ENCODE results near the gene DUSP1.

DUSP1 gene

DNA sequence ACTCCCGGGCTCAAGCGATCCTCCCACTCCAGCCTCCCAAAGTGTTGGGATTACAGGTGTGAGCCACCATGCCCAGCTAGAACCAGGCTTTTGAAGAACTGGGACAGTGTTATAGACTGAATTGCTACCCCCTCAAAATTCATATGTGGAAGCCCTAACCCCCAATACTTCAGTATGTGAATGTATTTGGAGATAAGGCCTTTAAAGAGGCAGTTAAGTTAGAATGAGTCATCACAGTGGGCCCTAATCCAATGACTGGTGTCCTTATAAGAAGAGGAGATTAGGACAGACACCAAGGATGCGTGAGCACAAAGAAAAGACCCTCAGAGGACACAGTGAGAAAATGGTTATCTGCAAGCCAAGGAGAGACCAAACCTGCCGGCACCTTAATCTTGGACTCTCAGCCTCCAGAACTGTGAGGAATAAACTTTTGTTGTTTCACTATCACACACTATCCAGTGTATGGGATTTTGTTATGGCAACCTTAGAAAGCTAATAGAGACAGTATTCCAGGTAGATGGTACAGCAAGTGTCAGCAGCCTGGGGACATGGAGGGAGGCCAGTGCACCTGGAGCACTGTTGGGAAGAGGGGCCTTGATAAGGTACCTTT lies 31.7 kb upstream of the DUSP1 start:
- H3K36me3 ChIP-seq (ENCODE audit: low read length) = no peaks in the 10 kb centered on the region
- no peaks in the 10 kb centered on the region for H4K20me1 ChIP-seq (ENCODE audit: low read depth, low read length)
- no peak overlapping the region for H3K9ac ChIP-seq (ENCODE audit: low read length)
- no peak overlapping the region for H3K4me2 ChIP-seq (ENCODE audit: low read depth, low read length, poor library complexity, severe bottlenecking)
- H3K9me2 ChIP-seq (replicated peaks; ENCODE audit: insufficient read depth, low read length) = no peaks in the 10 kb centered on the region
- no peaks in the 10 kb centered on the region for H3K9me3 ChIP-seq (ENCODE audit: insufficient read depth, low read length)
- no peak overlapping the region for H3K4me3 ChIP-seq (ENCODE audit: insufficient read depth, low read length, poor library complexity, severe bottlenecking)
- no peak for TF ChIP-seq EZH2phosphoT487 (conservative IDR thresholded peaks at IDR 0.05; ENCODE audit: low read length)
- TF ChIP-seq, protein P1, sequence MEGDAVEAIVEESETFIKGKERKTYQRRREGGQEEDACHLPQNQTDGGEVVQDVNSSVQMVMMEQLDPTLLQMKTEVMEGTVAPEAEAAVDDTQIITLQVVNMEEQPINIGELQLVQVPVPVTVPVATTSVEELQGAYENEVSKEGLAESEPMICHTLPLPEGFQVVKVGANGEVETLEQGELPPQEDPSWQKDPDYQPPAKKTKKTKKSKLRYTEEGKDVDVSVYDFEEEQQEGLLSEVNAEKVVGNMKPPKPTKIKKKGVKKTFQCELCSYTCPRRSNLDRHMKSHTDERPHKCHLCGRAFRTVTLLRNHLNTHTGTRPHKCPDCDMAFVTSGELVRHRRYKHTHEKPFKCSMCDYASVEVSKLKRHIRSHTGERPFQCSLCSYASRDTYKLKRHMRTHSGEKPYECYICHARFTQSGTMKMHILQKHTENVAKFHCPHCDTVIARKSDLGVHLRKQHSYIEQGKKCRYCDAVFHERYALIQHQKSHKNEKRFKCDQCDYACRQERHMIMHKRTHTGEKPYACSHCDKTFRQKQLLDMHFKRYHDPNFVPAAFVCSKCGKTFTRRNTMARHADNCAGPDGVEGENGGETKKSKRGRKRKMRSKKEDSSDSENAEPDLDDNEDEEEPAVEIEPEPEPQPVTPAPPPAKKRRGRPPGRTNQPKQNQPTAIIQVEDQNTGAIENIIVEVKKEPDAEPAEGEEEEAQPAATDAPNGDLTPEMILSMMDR (IDR thresholded peaks at IDR 0.05; ENCODE audit: insufficient read depth, low read length, poor library complexity, severe bottlenecking) = no peak
- H3K27ac ChIP-seq (ENCODE audit: low read depth, low read length) = no peak overlapping the region
- H2AFZ ChIP-seq (ENCODE audit: low read depth, low read length, severe bottlenecking) = no peak overlapping the region
- no peaks in the 10 kb centered on the region for H3F3A ChIP-seq (ENCODE audit: insufficient read depth)
- H3K27me3 ChIP-seq (ENCODE audit: low read length) = no peaks in the 10 kb centered on the region
- H3K79me2 ChIP-seq (ENCODE audit: insufficient read depth, low read length) = no peaks in the 10 kb centered on the region

DNA sequence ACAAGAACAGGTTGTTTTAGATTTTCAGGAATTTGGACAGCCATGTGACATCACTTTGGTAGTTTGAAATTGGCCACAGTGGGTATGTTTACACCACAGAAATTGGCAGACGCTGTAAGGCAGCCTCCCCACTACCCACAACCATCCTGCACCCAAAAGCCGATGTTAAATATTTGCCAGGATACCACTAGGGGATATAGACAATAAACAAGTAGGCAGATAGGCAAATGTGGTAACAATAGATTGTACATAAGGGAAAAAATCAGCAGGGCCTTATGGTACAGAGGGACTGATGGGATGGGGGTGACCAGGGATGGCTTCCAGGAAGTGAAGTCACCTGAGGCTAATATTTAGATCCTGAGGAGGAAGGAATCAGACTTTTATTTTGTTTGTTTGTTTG lies 31.1 kb upstream of the DUSP1 start:
- TF ChIP-seq EZH2phosphoT487 (conservative IDR thresholded peaks at IDR 0.05; ENCODE audit: low read length) = no peak
- TF ChIP-seq, protein P1 (IDR thresholded peaks at IDR 0.05; ENCODE audit: insufficient read depth, low read length, poor library complexity, severe bottlenecking) = no peak
- no peak overlapping the region for H3K4me2 ChIP-seq (ENCODE audit: low read depth, low read length, poor library complexity, severe bottlenecking)
- H3K9me2 ChIP-seq (replicated peaks; ENCODE audit: insufficient read depth, low read length) = no peaks in the 10 kb centered on the region
- H3F3A ChIP-seq (ENCODE audit: insufficient read depth) = no peaks in the 10 kb centered on the region
- no peaks in the 10 kb centered on the region for H3K9me3 ChIP-seq (ENCODE audit: insufficient read depth, low read length)
- no peaks in the 10 kb centered on the region for H3K79me2 ChIP-seq (ENCODE audit: insufficient read depth, low read length)
- H3K27me3 ChIP-seq (ENCODE audit: low read length) = no peaks in the 10 kb centered on the region
- no peaks in the 10 kb centered on the region for H4K20me1 ChIP-seq (ENCODE audit: low read depth, low read length)
- H3K27ac ChIP-seq (ENCODE audit: low read depth, low read length) = no peak overlapping the region
- no peak overlapping the region for H3K9ac ChIP-seq (ENCODE audit: low read length)
- H3K4me3 ChIP-seq (ENCODE audit: insufficient read depth, low read length, poor library complexity, severe bottlenecking) = no peak overlapping the region
- no peak overlapping the region for H2AFZ ChIP-seq (ENCODE audit: low read depth, low read length, severe bottlenecking)
- no peaks in the 10 kb centered on the region for H3K36me3 ChIP-seq (ENCODE audit: low read length)

DNA sequence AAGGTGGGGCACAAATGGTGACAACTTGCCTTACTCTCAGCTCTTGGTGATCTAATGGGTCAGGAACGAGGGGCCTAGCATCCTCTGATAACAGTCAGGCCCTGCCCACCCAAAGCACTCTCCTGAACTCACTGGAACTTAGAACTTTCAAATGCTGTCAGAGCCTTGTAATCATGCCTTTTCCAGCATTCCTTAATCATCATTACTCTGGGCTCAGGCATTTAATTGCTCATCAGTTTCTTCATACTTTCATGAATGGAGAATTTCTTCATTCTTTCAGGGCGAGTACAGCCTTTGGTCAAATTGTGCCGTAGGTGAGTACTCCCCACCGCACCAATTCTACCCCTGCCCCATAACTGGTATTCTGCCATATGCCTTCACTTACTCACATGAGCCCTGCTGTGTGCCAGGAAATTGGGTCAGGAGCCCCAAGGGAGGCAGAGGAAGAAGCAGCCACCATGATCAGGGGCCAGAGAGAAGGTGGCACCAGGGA lies 30.2 kb upstream of the DUSP1 start:
- H3K9me3 ChIP-seq (ENCODE audit: insufficient read depth, low read length) = no peaks in the 10 kb centered on the region
- H3K27ac ChIP-seq (ENCODE audit: low read depth, low read length) = no peak overlapping the region
- H3F3A ChIP-seq (ENCODE audit: insufficient read depth) = no peaks in the 10 kb centered on the region
- H3K36me3 ChIP-seq (ENCODE audit: low read length) = no peaks in the 10 kb centered on the region
- TF ChIP-seq EZH2phosphoT487 (conservative IDR thresholded peaks at IDR 0.05; ENCODE audit: low read length) = no peak
- H2AFZ ChIP-seq (ENCODE audit: low read depth, low read length, severe bottlenecking) = no peak overlapping the region
- H3K4me2 ChIP-seq (ENCODE audit: low read depth, low read length, poor library complexity, severe bottlenecking) = no peak overlapping the region
- H3K4me3 ChIP-seq (ENCODE audit: insufficient read depth, low read length, poor library complexity, severe bottlenecking) = no peak overlapping the region
- no peaks in the 10 kb centered on the region for H4K20me1 ChIP-seq (ENCODE audit: low read depth, low read length)
- no peaks in the 10 kb centered on the region for H3K79me2 ChIP-seq (ENCODE audit: insufficient read depth, low read length)
- no peaks in the 10 kb centered on the region for H3K27me3 ChIP-seq (ENCODE audit: low read length)
- H3K9me2 ChIP-seq (replicated peaks; ENCODE audit: insufficient read depth, low read length) = no peaks in the 10 kb centered on the region
- H3K9ac ChIP-seq (ENCODE audit: low read length) = no peak overlapping the region

DNA sequence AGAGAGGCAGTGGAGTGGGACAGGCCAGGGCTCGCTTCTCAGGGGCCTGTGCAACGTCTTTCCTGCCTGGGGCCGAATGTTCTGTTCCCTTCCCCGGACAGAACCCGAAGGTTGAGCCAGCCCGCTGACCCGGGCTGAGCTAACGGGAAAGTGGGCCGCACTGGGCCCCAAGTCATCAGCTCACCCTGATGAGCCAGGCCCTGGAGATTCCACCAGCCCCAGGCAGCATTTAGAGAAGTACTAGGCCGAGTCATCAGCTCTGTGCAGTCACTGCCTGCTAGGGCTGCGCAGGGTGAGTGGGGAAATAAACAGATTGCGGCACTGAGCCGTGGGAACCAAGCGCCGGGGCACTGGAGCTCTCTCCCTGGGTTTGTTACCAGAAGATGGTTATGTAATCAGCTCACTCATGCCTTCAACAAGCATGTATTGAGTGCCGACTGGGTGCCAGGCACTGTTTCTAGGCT lies 29.1 kb upstream of the DUSP1 start:
- H3K36me3 ChIP-seq (ENCODE audit: low read length) = no peaks in the 10 kb centered on the region
- H3K9me2 ChIP-seq (replicated peaks; ENCODE audit: insufficient read depth, low read length) = no peaks in the 10 kb centered on the region
- no peak overlapping the region for H3K9ac ChIP-seq (ENCODE audit: low read length)
- H3K79me2 ChIP-seq (ENCODE audit: insufficient read depth, low read length) = no peaks in the 10 kb centered on the region
- H3K27me3 ChIP-seq (ENCODE audit: low read length) = no peaks in the 10 kb centered on the region
- no peaks in the 10 kb centered on the region for H4K20me1 ChIP-seq (ENCODE audit: low read depth, low read length)
- no peak overlapping the region for H3K4me3 ChIP-seq (ENCODE audit: insufficient read depth, low read length, poor library complexity, severe bottlenecking)
- H2AFZ ChIP-seq (ENCODE audit: low read depth, low read length, severe bottlenecking) = no peak overlapping the region
- H3K27ac ChIP-seq (ENCODE audit: low read depth, low read length) = no peak overlapping the region
- H3F3A ChIP-seq (ENCODE audit: insufficient read depth) = no peaks in the 10 kb centered on the region
- H3K9me3 ChIP-seq (ENCODE audit: insufficient read depth, low read length) = no peaks in the 10 kb centered on the region
- no peak overlapping the region for H3K4me2 ChIP-seq (ENCODE audit: low read depth, low read length, poor library complexity, severe bottlenecking)
- TF ChIP-seq, protein P1 (IDR thresholded peaks at IDR 0.05; ENCODE audit: insufficient read depth, low read length, poor library complexity, severe bottlenecking) = no peak
- no peak for TF ChIP-seq EZH2phosphoT487 (conservative IDR thresholded peaks at IDR 0.05; ENCODE audit: low read length)

All from SU-DHL-6 (cell line).